DMS 273 treated with DMSO at 0.1 percent for 48 hours (cell line): ENCODE data around the gene ZRSR2.
"Not testable (repeated sequence)": the region's sequence is repeated elsewhere in the genome, so short reads cannot be mapped to it uniquely, and the experiment has no call there.

ENCODE experiments used
- DNase-seq: peaks from one replicate; lab custom pipeline; 2025; lab: John Stamatoyannopoulos, UW

ZRSR2 gene

GRCh38 chrX:15797707-15798106, 7.4 kb downstream of the ZRSR2 start:
- DNase-seq = no peak

GRCh38 chrX:15804563-15804962, 14.3 kb downstream of the ZRSR2 start:
- DNase-seq = no peak

- DNase-seq = no peak
Measured at GRCh38 chrX:15808254-15808653, 18.0 kb downstream of the ZRSR2 start.

- DNase-seq = no peak
Measured at GRCh38 chrX:15812192-15812938, 22.1 kb downstream of the ZRSR2 start.

- DNase-seq = no peak
Measured at GRCh38 chrX:15813416-15813815, 23.1 kb downstream of the ZRSR2 start.

- DNase-seq = no peak
Measured at GRCh38 chrX:15814771-15815365, 24.6 kb downstream of the ZRSR2 start.

- DNase-seq = no peak
Measured at GRCh38 chrX:15815779-15816437, 25.6 kb downstream of the ZRSR2 start.

GRCh38 chrX:15816438-15816809, 26.1 kb downstream of the ZRSR2 start:
- no peak for DNase-seq

GRCh38 chrX:15816886-15817285, 26.6 kb downstream of the ZRSR2 start:
- DNase-seq = no peak

- no peak for DNase-seq
Measured at GRCh38 chrX:15820106-15821073, 30.1 kb downstream of the ZRSR2 start.

- no peak for DNase-seq
Measured at GRCh38 chrX:15822922-15823321, 32.6 kb downstream of the ZRSR2 start.

GRCh38 chrX:15825936-15826335, 35.7 kb downstream of the ZRSR2 start:
- no peak for DNase-seq

- no peak for DNase-seq
Measured at GRCh38 chrX:15829217-15829616, 38.9 kb downstream of the ZRSR2 start.

GRCh38 chrX:15831347-15831746, 41.1 kb downstream of the ZRSR2 start:
- not testable (repeated sequence) for DNase-seq

GRCh38 chrX:15834053-15834452, 43.8 kb downstream of the ZRSR2 start:
- no peak for DNase-seq

GRCh38 chrX:15834827-15835595, 44.7 kb downstream of the ZRSR2 start:
- no peak for DNase-seq

- no peak for DNase-seq
Measured at GRCh38 chrX:15838017-15838416, 47.7 kb downstream of the ZRSR2 start.

- no peak for DNase-seq
Measured at GRCh38 chrX:15841853-15842516, 51.7 kb downstream of the ZRSR2 start.

- no peak for DNase-seq
Measured at GRCh38 chrX:15843960-15844359, 53.7 kb downstream of the ZRSR2 start.

GRCh38 chrX:15848576-15848975, 58.3 kb downstream of the ZRSR2 start:
- DNase-seq = no peak

GRCh38 chrX:15849555-15849954, 59.3 kb downstream of the ZRSR2 start:
- DNase-seq = no peak
